HG02885 (cell line): ENCODE measurements around the gene HCFC1.

ENCODE experiments used
- ATAC-seq: cut with Tn5 transposase; IDR thresholded peaks from one replicate; pipeline ENCODE4 v1.9.1; 2021; ENCODE audit warnings: mild to moderate bottlenecking; ENCODE audit not compliant: unreplicated experiment, poor library complexity

The HCFC1 gene

DNA sequence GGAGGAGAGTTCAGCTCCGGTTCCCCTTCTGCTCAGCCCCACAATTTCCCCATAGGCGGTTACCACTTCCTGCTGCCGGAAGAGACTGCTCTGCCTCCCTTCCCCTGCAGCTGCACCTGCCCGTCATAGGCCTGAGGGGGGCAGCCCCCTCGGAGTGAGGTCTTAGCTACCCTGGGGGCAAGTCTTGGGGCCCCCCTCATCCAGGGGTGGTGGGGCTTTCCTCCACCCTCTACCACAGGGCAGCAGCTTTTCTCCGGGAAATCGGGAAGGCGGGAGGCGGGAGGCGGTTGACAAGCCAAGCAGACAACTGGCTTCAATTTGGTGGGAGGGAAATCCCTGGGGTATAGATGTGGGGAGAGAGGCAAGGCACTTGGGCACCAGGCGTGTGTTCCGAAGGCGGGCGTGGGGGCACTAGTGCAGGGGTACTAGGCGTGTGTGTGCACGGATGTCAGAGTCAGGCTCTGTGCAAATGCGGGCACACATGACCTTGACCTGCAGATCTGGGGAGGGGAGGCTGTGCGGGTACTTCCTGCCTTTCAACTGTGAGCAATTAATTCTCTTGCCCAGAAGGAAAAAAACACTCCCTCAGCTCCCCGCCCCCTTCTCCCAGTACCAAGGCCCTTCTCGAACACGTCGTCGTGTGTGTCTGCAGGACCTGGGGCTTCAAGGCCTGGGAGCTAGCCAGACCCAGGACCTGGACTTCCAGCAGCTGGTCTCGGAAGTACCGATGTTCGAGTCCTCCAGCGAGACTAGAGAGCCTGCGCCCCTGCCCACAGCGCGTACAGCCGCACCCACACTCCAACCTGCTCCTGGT is 44.6 kb downstream of the HCFC1 start:
- peak; percentile 32 for ATAC-seq

DNA sequence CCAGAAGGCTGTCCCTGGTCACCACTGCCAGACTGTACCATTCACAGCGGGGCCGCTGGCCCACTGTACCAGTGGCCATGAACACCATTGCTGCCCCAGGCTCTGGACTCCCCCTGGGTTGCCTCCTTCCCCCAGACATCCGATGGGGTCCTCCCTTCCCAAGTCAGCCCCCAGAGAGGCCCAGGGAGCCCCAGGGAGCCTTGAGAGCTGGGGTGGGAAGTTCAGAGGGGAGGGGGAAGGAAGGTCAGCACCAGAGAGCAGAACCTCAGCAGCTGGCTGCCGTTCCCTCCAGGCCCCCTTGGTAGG is 45.1 kb downstream of the HCFC1 start:
- no peak for ATAC-seq

DNA sequence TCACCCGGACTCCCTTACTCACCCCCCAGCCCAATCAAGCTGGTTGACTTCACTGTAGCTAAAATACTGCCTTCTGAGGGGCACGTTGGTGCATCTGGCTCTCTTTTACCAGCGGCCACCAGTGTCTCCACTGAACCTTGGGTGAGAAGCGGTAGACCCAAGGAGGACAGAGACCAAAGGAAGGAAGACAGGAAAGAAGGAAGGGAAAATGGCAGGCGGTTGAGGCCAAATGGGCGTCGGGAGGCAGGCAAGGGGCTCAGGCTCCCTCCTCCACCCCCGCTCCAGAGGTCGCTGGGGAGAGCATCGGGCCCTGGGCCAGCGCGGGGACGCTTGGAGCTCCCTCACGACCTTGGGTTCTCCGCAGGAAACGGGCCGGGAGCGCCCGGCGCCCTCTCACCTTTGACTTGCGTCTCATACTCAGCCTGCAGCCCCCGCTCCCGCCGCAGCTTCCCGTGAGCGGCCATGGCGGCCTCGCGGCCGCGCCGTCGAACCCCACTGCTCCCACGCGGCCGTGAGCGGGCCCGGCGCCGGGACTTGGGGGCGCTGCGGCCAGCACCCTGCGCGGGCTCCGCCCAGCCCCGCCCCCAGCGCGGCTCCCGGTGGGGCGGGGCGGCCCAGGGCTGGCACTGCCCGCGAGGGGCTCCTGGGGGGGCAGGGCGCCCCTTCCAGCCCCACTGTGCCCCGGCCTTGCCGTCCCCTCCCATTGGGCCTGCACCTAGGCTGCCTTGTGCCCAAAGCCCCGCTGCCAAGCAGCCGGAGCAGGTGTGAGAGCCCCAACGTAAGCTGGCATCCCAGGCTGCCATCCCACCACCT is 45.7 kb downstream of the HCFC1 start, which contains the start of gene ARHGAP4:
TSS of gene ARHGAP4 (minus strand) at position 526 of the 813 bp plus-strand sequence. CDS start at position 464, 62 bp downstream.
- ATAC-seq = no peak

DNA sequence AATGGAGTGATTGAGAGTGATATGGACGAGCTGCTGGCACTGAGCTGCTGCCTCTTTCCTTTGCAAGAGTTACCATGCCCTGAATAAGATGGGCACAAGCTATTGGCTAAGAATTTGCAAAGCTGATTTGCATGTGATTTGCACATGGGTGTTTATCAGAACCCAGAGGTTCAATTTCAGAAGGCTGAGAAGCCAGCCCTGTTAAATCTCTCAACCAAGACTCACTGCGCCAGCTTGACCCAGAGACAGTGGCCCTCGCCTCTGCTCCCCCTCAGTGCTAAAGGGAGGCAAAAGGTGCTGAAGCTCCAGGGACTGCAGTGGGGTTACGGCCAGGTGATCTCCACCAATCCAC is 46.3 kb downstream of the HCFC1 start:
- ATAC-seq = no peak

DNA sequence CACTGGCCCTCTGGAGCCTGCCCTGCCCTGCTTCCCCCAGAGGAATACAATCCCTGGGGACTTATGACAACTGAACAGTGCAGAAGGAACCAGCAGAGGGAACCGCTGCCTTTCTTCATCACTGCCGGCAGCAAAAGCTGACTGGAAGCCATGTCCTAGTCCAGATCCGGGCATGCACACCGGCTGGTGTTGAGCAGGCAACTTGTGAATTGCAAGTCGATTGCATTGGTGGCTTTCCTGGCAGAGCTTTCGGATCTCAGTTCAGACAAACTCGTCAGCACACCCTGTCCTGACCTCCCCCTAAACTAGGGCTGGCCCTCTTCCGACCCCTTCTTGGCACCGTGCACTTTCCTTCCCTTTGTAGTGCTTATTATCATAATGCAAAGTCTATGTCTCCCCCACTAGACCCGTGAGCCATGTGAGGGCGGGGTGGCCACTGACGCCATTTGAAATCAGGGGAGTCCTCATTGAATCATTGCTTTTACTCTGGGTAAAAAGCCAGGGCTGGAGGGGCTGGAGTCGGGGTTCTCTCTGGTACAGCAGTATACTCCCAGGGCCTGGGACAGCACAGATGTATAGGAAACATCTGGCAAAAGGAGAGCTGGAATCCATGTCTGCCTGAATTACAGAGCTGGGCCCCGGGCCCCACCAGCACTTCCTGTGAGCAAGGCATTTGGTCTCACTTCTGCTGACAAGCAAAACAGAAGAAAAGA is 47.3 kb downstream of the HCFC1 start:
- ATAC-seq = no peak

DNA sequence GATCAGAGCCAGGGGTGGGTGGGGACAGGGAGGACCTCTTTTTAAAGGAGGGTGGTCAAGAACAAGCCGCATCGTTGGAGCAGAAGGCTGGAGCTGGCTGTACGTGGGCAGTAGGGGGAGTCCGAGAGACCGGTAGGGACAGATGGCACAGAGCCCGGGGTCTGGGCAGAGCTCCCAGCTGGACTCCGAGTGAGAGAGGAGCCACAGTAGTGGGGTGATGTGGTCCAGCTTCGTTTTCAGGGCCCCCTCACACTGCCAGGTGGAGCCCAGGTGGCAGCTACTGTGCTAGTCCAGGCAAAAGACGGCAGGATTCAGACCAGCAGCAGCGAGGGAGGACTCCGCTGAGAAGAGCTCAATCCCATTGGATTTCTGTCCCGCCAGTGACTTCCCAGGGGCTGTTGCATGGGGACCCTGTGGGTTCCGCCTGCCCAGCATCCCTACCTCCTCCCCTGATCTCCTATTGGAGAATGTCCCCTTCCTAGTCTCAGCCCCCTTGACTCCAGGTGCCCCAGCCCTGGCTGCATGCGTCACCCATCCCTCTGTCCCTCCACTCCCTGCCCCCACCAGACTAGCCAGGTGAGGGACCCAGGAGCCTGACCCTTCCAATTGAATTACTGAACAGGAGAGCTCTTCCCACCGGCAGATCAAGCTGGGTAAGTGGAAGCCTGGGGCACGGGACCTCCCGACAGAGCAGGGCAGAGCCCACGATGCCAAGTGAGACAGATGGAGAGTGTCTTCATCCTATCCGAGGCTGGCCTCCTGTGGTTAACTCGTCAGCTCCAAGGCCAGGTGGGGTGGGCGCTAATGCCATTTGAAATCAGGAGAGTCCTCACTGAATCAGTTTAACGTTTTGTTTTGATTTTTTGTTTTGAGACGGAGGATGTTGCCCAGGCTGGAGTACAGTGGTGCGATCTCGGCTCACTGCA is 48.4 kb downstream of the HCFC1 start:
- ATAC-seq = no peak

DNA sequence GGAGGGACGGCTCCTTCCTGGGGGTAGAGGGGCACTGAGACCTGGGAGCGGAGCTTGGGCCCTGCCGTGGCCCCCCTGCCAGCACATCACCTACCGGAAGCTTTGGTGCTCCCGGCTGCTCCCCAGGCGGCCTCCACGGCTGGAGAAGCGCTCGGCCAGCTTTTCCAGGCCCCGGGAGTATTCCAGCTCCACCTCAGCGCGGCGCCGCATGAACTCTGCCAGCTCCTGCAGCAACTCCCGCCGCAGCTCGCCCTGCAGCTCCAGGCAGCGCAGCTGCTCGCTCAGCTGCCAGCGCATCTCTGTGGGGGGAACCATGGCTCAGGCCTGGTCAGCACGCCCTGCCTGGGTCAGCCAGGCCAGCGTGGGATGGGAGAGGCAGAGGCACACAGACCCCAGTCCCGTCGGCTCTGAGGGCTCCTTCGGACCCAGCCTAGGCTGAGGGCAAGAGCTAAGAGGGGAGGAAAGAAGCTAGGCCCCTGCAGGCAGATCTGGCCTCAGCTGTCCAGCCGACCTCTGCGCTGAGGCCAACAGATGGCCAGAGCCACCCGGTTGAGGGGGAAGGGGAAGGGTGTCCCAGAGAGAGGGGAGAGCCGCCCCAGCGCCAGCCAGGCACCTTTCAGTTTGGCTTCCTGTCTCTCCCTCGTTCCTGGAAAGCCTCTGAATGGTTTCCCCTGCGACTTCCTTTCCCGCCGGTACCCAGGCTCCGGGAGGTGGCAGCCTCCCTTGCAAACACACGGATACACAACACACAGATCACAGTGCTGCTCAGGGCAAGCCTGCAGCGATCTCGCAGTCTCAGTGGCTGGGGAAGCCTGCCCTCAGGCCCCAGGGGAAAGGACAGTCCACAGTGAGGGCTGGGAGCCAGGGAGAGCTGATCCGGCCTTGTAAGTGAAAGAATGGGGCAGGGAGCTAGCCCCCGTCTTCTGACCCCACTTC is 49.8 kb downstream of the HCFC1 start:
- no peak for ATAC-seq

DNA sequence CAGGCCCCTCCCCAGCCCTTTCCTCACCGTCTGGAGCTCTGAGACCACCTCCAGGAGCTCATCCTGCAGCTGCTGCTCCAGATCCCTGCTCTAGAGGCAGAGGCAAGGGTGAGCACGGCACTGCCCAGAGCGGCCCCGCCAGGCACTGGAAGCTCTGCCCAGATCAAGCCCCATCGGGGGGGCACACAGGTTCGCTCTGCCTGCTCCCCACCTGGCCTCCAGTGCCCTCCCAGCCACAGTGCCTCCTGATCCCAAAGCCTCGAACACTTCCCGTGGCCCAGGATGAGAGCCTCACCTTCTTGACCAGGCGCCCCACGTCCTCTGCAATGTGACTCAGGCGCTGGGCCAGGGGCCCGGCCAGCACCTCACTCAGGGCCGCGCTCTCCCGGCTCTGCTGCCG is 50.5 kb downstream of the HCFC1 start:
- no peak for ATAC-seq

DNA sequence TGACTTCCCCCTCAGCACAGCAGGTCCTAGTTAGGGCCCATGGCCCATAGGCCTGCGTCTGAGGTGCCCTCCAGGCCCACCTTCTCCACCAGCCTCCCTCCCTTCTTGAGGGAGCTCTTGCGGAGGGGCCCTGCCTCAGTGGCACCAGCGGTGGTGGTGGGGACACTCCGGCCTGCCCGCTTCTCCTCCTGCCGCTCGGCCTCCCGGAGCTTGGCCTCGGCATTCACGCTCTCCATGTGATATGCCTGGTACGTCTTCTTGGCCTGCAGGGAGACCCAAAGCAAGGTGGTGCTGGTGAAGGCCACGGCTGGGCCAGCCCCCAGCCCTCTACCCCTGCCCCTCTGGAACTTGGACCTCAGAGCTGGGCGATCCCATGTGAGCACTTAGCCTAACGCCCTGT is 51.1 kb downstream of the HCFC1 start:
- no peak for ATAC-seq

DNA sequence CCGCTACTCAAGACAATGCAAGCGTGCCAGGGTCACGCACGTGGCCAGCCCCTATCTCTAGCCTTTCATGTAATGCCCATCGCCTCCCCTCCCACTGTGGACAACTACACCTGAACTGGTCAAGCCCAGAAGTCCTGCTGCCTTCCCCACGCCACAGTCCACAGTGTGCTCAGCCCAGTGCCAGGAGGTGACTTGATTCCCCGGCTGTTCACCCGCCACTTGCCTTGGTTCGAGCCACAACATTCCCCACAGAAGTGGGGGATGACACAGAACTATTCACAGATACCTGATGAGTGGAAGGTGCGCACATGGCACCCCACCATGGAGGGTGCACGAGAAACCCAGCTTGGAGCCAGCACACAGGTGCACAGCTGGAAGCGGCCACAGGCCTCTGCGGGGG is 52.3 kb downstream of the HCFC1 start:
- no peak for ATAC-seq

DNA sequence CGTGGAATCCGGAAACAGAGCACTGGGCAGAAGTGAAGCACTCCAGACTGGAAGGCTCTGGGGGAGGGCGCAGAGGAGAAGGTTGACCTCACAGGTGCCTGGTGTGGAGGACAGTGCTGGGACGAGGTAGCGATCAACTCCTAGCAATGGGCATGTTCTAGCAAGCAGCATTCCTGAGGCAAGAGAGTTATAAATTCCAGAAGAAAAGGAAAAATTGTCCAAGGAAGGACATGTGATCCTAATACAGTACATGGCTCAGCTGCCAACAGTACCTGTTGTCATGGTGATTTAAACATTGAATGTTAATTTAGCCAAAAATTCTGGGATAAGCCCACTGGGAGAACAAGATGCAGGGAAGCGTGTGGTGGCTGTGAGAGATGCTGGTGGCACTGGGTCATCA is 53.7 kb downstream of the HCFC1 start:
- no peak for ATAC-seq

DNA sequence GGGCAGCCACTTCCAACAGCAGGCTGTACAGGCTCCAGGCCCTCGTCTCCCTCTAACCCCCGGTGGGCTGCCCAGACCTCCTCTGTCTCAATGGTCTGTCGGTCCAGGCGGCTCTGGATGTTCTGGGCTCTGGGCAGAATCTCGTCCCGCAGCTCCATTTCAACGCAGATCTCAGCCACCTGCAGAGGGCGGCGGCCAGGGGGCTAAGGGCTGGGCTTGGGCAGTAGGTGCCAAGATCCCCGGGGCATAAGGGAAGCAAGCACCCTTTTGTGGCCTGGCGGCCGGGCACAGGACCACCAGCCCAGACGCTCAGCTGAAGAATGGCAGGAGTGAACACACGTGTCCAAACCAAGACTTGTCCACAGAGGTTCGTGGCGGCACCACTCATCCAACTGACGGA is 57.9 kb downstream of the HCFC1 start:
- no peak for ATAC-seq

DNA sequence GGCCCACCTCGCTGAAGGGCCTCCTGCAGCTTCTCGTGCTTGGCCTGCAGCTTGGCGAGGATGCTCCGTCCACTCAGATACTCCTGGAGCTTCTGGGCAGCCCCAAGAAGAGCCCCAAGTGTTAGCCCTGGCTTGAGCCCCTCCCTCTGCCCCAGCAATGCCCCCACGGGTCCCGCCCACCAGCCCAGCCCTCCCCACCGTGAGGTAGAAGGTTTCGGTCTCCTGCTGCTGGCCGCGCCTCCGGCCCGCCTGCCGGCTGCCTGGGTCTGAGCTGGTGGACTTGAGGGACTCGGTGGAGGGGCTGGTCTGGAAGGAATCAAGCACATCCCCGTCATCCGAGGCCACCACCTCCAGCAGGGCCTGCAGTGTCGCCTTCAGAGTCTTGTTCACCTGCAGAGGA is 58.4 kb downstream of the HCFC1 start:
- no peak for ATAC-seq

DNA sequence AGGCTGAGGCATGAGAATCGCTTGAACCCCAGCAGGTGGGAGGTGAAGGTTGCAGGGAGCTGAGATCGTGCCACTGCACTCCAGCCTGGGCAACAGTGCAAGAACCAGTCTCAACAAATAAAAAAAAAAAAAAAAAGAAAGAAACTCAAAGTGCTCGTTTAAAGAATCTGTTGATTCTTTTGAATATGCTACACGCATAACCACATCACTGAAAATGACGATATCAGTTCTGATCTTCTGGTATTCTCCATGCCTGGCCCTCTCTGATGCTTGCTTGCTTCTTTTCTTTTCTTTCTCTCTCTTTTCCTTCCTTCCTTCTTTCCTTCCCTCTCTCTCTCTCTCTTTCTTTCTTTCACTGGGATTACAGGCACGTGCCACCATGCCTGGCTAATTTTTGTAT is 59.8 kb downstream of the HCFC1 start:
- ATAC-seq = no peak

DNA sequence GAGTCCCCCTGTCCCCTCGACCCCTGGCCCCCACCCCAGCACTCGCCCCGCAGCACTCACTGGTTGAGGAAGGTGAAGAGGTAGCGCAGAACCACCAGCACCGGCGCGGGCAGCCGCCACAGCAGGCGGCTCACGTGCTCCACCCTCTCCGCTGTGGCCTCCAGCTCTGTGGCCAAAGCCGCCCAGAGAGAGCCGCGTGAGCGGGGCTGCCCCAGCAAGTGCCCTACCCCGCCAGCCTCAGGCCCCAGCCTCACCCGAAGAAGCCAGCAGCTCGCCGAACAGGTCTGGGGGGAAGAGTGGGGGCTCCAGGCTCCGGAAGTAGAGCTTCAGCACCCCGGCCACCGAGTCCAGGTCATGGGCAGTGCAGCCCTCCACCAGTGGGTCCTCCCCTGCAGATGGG is 61.2 kb downstream of the HCFC1 start:
- no peak for ATAC-seq

DNA sequence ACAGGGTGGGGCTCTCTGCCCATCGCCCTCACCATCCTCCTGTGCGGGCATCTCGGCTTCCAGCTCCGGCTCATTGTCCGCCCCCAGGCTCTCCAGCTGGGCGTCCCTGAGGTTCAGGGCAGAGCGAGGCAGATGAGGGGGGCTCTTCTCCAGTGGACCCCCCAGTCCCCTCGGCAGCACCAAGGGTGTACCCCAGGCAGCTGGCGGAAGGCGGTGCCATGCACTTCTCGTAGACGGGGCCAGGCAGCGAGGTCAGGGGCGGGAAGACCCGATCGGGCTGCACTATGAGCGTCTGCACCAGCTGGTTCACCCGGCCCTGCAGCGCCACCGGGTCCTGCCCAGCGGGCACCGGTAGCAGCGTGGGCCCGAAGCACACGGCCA is 61.6 kb downstream of the HCFC1 start:
- no peak for ATAC-seq

DNA sequence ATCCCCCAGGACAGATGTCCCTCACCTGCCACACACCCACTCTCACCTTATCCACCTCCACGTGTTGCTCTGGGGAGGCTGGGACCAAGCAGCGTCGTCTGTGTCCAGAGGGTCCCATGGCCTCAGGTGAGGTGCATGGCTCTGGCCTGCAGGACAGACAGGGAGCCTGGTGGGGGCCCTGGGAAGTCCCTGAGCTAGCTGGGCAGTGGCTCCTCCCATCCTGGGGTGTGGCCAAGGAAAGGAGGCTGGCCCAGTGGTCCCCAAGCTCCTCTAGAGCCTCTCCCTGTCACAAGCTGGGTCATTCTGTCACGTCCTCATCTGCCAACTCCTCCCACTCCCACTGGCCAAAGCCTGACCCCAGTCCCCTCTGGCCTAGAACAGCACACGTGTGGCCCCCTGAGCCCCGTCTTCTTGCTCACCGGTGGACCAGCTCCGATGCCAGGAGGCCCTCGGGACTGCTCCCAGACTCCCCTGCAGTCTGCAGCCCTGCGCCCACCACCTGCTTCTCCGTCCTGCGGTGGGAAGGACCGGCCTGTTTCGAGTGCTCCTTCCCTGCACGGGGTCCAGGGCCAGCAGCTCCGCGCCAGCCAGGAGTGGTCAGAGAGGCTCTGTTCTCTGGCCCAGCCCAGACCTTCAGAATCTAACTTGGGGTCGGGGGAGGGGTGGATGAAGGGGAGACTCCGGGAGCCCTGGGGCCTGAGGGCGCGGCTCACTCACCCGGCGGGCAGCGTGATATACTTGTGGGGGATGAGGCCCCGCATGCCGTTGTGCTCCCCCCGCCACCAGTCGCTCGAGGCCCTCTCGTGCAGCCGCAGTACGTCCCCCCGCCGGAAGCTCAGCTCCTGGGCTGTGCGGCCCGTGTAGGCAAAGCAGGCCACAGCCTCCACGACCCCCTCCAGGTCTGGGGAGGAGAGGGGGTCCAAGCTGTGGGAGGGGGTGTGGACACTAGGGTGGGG is 62.3 kb downstream of the HCFC1 start:
- no peak for ATAC-seq

DNA sequence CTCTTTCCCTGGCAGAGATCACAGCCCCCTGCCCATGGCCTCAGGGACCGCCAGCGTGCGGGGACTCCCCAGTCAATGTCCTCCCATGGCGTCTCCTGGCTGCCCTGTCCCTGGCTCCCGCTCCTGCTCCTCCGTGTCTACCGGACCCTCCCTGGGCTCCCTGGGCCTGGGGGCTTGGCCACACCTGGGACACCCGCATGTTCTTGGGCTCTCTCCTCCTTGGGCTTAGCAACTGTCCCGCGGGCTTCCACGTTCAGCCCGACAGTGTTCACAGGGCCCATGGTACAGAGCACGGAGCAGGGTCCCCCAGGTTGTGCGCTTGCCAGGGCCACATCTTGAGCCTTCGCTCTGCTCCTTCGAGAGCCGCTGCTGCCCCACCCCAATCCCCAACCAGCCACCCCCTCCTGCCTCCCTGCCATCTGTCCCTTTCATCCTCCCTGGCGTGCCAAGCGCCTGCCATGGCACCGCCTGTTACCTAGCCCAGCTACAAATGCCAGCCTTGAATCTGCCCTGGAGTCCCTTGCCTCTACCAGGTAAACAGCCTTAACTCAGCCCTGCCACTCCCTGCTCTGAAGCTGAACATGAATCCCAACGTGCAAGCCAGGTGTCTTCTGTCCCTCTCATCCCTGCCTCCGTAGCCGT is 63.3 kb downstream of the HCFC1 start:
- no peak for ATAC-seq
